GM12874 (cell line): ENCODE measurements around the gene CST6.

Source experiments
- TF ChIP-seq, protein P1 (sequence below): IDR thresholded peaks from 2 replicates; pipeline ENCODE4 v1.5.1; 2011; ENCODE audit warnings: low read depth, mild to moderate bottlenecking, control low read depth, low read length, moderate library complexity; ENCODE audit not compliant: insufficient read depth

CST6 gene

DNA sequence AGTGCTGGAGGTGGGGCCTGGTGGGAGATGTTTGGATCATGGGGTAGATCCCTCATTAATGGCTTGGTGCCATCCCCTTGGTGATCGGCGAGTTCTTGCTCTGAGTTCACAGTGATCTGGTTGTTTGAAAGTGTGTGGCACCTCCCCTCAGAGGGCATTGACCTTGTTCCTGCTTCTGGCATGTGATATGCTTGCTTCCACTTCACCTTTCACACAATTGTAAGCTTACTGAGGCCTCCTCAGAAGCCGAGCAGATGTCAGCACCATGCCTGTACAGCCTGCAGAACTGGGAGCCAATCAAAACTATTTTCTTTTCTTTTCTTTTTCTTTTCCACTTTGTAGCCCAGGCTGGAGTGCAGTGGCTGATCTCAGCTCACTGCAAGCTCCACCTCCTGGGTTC lies 25.5 kb downstream of the CST6 start:
- TF ChIP-seq, protein P1, sequence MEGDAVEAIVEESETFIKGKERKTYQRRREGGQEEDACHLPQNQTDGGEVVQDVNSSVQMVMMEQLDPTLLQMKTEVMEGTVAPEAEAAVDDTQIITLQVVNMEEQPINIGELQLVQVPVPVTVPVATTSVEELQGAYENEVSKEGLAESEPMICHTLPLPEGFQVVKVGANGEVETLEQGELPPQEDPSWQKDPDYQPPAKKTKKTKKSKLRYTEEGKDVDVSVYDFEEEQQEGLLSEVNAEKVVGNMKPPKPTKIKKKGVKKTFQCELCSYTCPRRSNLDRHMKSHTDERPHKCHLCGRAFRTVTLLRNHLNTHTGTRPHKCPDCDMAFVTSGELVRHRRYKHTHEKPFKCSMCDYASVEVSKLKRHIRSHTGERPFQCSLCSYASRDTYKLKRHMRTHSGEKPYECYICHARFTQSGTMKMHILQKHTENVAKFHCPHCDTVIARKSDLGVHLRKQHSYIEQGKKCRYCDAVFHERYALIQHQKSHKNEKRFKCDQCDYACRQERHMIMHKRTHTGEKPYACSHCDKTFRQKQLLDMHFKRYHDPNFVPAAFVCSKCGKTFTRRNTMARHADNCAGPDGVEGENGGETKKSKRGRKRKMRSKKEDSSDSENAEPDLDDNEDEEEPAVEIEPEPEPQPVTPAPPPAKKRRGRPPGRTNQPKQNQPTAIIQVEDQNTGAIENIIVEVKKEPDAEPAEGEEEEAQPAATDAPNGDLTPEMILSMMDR, result no peak

DNA sequence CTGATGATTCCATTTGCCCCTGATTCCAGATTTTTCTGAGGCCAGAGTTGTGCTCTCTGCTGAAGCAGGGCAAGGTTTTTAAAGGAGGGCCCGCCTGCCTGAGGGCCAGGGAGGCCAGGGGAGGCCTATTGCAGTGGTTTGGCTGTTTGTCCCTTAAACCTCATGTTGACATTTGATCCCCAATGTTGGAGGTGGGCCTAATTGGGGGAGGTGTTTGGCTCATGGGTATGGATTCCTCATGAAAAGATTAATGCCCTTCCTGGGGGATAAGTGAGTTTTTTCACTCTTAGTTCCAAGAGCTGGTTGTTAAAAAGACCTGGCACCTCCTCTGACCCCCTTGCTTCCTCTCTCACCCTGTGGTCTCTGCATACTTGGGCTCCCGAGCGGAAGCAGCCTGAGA lies 28.0 kb downstream of the CST6 start:
- TF ChIP-seq, protein P1, result no peak

DNA sequence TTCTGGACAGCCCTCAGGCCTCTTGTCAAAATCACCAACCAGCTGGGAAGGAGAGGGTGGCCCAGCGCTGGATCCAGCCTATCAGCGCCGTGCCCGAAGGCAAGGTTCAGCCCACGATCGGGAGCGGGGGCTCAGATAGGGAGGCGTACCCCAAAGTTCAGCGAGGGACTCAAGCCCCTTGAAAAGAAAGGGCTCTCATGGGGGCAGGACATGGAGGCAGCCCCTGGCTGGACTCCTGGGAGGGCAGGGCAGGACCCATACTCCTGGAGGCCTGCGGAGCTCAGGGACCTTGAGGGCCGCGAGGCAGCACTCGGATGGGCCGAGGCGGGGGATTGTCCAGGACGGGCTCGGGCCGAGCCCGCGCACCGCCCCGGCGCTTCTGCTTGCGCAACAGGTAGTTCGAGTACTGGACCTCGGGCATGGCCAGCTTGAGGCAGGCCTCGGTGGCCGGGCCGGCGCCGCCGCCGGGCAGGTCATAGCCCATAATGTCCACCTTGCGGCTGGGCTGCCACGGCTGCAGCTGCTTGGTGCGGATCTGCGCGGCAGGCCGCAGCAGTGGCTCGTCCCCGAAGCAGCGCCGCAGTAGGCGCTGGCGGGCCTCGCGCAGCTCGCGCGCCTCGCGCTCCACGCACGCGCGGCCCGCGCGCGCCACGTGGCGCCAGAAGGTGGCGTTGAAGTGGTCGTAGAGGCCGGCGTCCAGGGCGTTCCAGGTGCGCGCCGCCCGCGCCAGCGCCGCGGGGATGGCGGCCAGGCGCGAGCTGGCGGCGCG lies 30.6 kb downstream of the CST6 start:
- TF ChIP-seq, protein P1, result no peak

DNA sequence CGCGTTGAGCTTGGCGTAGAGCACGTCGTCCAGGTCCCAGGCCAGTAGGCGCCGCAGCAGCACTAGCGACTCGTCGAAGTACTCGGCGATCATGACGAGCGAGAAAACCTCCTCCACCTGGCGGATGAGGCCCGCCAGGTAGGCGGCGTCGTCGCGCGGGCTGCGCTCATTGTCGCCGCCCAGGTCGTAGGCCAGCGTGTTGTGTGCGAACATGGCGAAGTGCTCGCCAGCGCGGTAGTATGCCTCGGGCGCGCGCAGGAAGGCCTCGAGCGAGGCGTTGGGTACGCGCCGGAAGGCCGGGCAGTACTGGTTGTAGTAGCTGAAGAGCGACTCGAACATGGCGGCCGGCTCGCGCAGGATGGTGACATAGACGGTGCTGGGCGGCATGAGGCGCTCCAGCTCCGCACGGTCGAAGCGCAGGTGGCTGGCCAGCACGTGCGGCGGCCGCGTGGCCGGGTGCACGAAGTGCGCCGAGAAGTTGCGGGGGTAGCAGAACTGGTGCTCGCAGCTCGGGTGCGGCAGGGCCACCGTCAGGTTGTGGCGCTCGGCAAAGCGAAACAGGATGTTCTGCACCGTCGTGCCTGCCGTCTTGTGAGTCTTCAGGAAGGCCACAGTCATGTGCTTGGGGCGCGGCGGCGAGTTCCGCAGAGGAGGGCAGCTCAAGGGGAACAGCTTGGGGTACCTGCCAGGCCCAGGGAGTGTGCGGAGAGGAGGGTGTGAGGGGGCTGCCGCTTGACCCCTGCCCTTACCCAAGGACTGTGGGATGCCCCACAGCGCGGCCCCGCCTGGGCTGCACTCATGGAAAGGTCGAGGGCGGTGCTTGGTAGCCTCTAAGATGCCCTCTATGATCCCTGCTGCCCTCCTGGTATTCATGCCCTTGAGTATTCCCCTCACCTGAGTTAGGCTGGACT lies 31.4 kb downstream of the CST6 start:
- TF ChIP-seq, protein P1, result no peak

DNA sequence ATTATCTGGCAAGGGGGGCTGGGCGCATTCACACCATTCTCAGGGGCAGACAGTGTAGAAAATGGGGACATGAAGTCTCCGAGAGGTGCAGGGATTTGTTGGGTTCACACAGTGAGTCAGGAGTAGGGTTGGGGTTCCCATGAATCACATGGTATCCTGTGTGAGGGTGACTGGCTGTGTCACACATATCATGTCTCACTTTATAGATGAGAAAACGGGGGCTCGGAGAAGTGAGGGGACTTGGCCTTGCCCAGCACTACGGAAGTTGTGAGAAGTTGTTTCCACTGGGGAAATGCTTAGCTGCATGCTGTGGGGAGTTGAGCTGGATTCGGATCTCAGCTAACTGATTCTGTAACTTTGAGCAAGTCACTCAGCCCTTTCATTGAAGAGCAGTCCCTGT lies 32.9 kb downstream of the CST6 start:
- TF ChIP-seq, protein P1, result no peak

DNA sequence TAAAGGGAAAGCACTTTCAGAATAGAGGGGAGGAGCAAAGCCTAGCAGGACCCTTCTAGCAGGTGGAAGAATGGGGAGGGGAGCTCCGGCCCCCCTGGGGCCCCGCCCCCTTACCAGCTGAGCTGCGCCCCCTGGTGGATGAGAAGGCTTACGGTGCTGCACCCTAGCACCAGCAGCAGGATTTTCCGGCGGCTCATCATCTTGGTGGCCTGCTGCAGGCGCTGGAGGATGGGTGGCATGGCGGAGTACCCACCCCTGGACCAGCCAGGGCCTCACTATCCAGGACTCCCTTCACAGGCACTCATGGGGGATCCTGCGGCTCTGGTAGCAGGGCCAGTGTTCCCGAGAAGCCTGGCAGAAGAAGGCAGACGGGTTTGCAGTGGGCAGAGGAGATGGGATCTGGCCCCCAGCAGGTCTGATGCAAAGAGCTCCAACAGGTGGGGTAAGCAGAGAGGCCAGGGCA lies 33.4 kb downstream of the CST6 start:
- TF ChIP-seq, protein P1, result peak; percentile 98

DNA sequence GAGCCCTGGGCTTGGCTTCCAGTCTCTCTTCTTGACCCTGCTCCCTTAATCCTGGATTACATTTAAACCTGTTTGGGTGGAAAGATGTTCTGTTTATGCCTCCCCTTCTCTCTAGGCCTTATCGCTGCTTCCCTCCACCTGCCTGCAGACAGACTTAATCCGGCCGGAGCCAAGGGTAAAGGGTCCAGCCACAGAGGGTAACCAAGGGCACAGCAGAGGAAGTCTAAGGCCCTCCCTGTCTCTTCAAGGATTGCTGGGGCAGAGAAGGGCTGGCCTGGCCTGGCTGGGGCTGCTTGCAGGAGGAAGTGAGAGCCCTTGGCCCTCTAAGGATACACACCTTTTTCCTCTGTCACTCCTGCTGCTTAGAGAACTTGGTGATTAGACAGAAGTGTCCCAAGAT lies 35.1 kb downstream of the CST6 start:
- TF ChIP-seq, protein P1, result no peak
